ENCODE results near the gene ANP32E. TPM values are rescaled to one million over a fixed set of nuclear protein-coding genes. Genes with fewer than 3 reads are reported as not detected.
A peak's percentile ranks its signal among the peaks of the same experiment; 100 is the strongest.

Gene ANP32E
- total and polyA plus RNA-seq, 4 donors, result 20.8 to 39.1 (median 33.2) TPM

DNA sequence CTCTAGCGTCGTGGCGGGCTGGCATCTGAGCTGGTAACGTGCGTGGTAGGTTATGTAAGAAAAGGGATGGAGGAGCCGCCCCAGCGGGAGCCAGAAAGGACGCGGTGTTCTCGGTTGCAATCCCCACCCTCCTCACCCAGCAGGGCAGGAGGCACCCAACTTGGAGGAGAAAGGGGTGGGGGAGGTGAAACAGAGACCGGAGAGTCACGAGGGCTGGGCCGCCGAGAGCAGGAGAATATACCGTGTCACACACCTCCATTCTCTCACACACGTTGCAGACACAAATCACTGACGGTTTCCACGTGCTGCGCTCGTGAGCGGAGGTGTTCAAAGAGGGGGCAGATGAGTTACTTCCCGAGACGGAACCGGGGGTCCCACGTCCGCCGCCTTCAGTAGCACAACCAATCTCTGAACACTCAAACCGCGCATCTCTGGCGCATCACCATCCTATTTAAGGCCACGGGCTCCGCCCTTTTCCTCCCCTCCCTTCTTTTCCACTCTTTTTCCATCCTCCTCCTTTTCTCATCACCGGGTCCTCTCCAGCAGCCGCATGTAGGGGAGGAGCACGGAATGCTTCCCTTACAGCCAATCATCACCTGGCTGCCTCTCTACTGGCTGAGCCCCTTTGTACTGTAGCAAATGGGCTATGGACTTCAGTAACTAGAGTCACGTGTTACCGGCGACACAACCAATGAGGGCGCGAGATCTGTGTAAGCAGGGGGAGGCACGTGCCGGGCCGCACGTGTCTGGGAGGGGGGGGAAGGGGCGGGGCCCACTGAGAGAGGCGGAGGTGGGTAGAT, 46.0 kb upstream of the ANP32E start, which contains the start of gene CIART:
Gene CIART, plus strand, starts transcription at position 797 of the 800 bp plus-strand sequence. CDS start 714 bp downstream, outside the sequence.
- Histone ChIP-seq H3K9me3 (ENCODE audit: control insufficient read depth in 4 of 4, insufficient read depth in 3 of 4, low read length in 3 of 4) (no peaks in the 10 kb centered on the region), H3K36me3 (ENCODE audit: control insufficient read depth in 4 of 4, insufficient read depth in 4 of 4, low read length in 4 of 4) (peaks cover 0 to 7% (median 2%) of the 10 kb centered on the region in 4 donors), H3K9ac (ENCODE audit: insufficient read depth in 1 of 2, low read length in 2 of 2) (peak within 1 kb of the TSS; percentile 34 to 83), H3K4me3 (peak within 1 kb of the TSS; percentile 45), H3K4me1 (ENCODE audit: control insufficient read depth in 5 of 5, insufficient read depth in 5 of 5, low read length in 5 of 5) (peaks cover 0 to 17% (median 4%) of the 10 kb centered on the region in 5 donors), H3K27ac (ENCODE audit: low read depth in 1 of 2, low read length in 1 of 2) (peak within 1 kb of the TSS; percentile 88 to 97), H3K27me3 (ENCODE audit: control insufficient read depth in 3 of 3, insufficient read depth in 3 of 3, low read length in 2 of 3) (no peaks in the 10 kb centered on the region)
- ATAC-seq (ENCODE audit: insufficient read depth, low FRiP score) (peak; percentile 92), DNase-seq (peak; percentile 94 to 97 (median 94))
- WGBS, 2 donors, result 3% methylated on average over 46 of the region's 46 CpGs
- TF ChIP-seq, protein P1, sequence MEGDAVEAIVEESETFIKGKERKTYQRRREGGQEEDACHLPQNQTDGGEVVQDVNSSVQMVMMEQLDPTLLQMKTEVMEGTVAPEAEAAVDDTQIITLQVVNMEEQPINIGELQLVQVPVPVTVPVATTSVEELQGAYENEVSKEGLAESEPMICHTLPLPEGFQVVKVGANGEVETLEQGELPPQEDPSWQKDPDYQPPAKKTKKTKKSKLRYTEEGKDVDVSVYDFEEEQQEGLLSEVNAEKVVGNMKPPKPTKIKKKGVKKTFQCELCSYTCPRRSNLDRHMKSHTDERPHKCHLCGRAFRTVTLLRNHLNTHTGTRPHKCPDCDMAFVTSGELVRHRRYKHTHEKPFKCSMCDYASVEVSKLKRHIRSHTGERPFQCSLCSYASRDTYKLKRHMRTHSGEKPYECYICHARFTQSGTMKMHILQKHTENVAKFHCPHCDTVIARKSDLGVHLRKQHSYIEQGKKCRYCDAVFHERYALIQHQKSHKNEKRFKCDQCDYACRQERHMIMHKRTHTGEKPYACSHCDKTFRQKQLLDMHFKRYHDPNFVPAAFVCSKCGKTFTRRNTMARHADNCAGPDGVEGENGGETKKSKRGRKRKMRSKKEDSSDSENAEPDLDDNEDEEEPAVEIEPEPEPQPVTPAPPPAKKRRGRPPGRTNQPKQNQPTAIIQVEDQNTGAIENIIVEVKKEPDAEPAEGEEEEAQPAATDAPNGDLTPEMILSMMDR (IDR thresholded peaks at IDR 0.05; ENCODE audit: control extremely low read depth, extremely low read depth), result no peak

DNA sequence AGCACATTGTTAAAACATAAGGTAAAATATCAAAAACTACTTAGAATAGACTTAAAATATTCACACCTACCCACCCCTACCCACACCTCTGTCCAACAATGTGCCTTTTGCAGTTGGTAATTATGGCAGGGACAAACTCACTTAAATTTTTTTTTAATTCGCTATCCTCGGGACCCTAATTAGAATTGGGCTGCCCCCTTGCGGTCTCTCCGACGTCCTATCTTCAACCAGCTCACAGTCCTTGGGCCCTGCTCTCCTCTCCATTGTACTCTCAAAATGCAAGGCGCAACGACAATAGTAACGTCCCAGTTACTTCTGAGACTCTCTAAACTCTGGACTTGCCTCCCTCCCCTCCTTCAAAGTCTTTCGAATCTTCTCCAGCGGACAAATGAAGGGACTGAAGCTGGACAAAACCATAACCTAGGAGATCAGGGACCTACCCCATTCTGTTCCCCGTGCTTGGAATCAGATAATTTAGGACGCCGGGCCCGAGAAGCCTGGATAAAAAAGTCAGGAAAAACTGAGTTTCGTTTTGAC, 45.4 kb upstream of the ANP32E start:
- Histone ChIP-seq H3K27ac (ENCODE audit: low read depth in 1 of 2, low read length in 1 of 2) (peak overlapping the region; percentile 86 to 97), H3K4me3 (no peak overlapping the region), H3K9me3 (ENCODE audit: control insufficient read depth in 4 of 4, insufficient read depth in 3 of 4, low read length in 3 of 4) (no peaks in the 10 kb centered on the region), H3K36me3 (ENCODE audit: control insufficient read depth in 4 of 4, insufficient read depth in 4 of 4, low read length in 4 of 4) (peaks cover 0 to 2% (median 0%) of the 10 kb centered on the region in 4 donors), H3K4me1 (ENCODE audit: control insufficient read depth in 5 of 5, insufficient read depth in 5 of 5, low read length in 5 of 5) (peaks cover 0 to 17% (median 4%) of the 10 kb centered on the region in 5 donors), H3K27me3 (ENCODE audit: control insufficient read depth in 3 of 3, insufficient read depth in 3 of 3, low read length in 2 of 3) (no peaks in the 10 kb centered on the region), H3K9ac (ENCODE audit: insufficient read depth in 1 of 2, low read length in 2 of 2) (peak overlapping the region; percentile 34 to 83)
- 6% methylated on average over 15 of the region's 15 CpGs for WGBS, 2 donors
- DNase-seq, result peak; percentile 77 to 87 (median 83)
- TF ChIP-seq, protein P1 (IDR thresholded peaks at IDR 0.05; ENCODE audit: control extremely low read depth, extremely low read depth), result peak; percentile 58
- ATAC-seq (ENCODE audit: insufficient read depth, low FRiP score), result peak; percentile 48

DNA sequence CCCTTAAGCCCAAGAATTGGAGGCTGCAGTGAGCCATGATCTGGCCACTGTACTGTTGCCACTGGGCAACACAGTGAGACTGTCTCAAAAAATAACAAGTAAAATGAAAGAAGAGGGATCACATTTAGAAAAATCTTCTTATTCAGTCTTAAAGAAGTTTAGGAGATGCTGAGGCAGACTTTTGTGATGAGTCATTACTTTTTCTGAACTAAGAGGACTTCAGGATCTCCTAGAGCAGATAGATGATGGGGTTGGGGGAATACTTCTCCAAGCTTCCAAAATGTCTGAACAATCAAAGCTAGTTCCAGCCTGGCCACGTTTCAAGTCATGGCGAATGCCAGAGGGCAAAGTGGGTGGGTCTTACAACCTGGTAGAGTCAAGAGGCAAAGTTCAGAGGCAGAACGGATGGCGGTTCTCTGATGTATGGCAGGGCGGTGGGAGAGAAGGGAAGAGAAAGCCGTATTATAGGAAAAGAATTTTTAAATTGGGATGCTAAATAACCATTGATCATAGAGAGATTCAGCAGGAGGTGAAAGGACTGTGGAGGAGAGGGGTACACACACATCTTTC, 44.3 kb upstream of the ANP32E start:
- DNase-seq, result no peak
- Histone ChIP-seq H3K36me3 (ENCODE audit: control insufficient read depth in 4 of 4, insufficient read depth in 4 of 4, low read length in 4 of 4) (peaks cover 0 to 3% (median 0%) of the 10 kb centered on the region in 4 donors), H3K9me3 (ENCODE audit: control insufficient read depth in 4 of 4, insufficient read depth in 3 of 4, low read length in 3 of 4) (no peaks in the 10 kb centered on the region), H3K27ac (ENCODE audit: low read depth in 1 of 2, low read length in 1 of 2) (no peak overlapping the region), H3K9ac (ENCODE audit: insufficient read depth in 1 of 2, low read length in 2 of 2) (no peak overlapping the region), H3K27me3 (ENCODE audit: control insufficient read depth in 3 of 3, insufficient read depth in 3 of 3, low read length in 2 of 3) (no peaks in the 10 kb centered on the region), H3K4me1 (ENCODE audit: control insufficient read depth in 5 of 5, insufficient read depth in 5 of 5, low read length in 5 of 5) (peaks cover 0 to 17% (median 4%) of the 10 kb centered on the region in 5 donors), H3K4me3 (no peak overlapping the region)
- TF ChIP-seq, protein P1 (IDR thresholded peaks at IDR 0.05; ENCODE audit: control extremely low read depth, extremely low read depth), result no peak
- no peak for ATAC-seq (ENCODE audit: insufficient read depth, low FRiP score)
- 78 to 88% methylated on average over 6 of the region's 6 CpGs for WGBS, 2 donors
